IMR-90 (cell line): ENCODE data around the gene RNF128.

Source experiments
- CHD1 ChIP-seq: IDR thresholded peaks from 2 replicates; pipeline ENCODE4 v1.6.1; 2012; ENCODE audit warnings: low read depth, low read length, improper control_type of control experiment
- CTCF ChIP-seq: conservative IDR thresholded peaks from 2 replicates; pipeline ENCODE4 v1.5.1; 2012; ENCODE audit warnings: mild to moderate bottlenecking, low read depth, low read length, improper control_type of control experiment
- FOS ChIP-seq: fragments of 150-350 bp; IDR thresholded peaks from 2 replicates; pipeline ENCODE4 v1.6.1; 2016; ENCODE audit warnings: low read depth, low read length
- POLR2A ChIP-seq: IDR thresholded peaks from 2 replicates; pipeline ENCODE4 v1.6.1; 2012; ENCODE audit warnings: mild to moderate bottlenecking, low read depth, low read length
- RFX5 ChIP-seq: IDR thresholded peaks from 2 replicates; pipeline ENCODE4 v1.8.0; 2012; ENCODE audit warnings: low read depth, mild to moderate bottlenecking, low read length, moderate library complexity
- SMC3 ChIP-seq: fragments of 150-350 bp; IDR thresholded peaks from 2 replicates; pipeline ENCODE4 v1.6.1; 2016; ENCODE audit warnings: low read depth, mild to moderate bottlenecking, antibody characterized with exemption, low read length, moderate library complexity

DNA sequence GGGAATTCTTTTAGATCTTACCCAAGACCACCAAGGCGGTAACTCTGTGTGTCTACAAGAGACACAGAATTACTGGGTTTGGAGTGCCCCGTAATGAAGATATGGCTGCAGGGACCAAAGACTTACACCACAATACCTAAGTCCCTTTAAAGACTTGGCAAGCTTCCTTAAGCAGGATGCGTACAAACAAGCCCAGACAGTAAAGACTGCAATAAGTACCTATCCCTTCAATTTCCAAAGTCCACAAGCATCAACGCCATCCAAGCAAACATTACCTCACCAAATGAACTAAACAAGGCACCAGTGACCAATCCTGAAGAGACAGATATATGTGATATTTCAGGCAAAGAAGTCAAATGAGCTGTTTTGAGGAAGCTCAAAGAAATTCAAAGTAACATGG, 42.3 kb upstream of the RNF128 start:
- TF ChIP-seq CTCF (no peak), POLR2A (no peak), SMC3 (no peak), FOS (no peak), RFX5 (no peak), CHD1 (no peak)
